H1 (cell line): Measurements from ENCODE around the gene SLC48A1. TPM values are rescaled to one million over a fixed set of nuclear protein-coding genes. Genes with fewer than 3 reads are reported as not detected.
A peak's percentile ranks its signal among the peaks of the same experiment; 100 is the strongest.

Source experiments
- CTCF ChIA-PET: fragments of 300-600 bp; sonication (Branson Sonifier 250); formaldehyde crosslinking; loops from one replicate; lab custom pipeline; 2021; ENCODE audit not compliant: partially characterized antibody; lab: Charles Lee
- POLR2A ChIA-PET: fragments of 300-600 bp; sonication (Branson Sonifier 250); formaldehyde crosslinking; loops from one replicate; lab custom pipeline; 2021; ENCODE audit warnings: inconsistent platforms; ENCODE audit not compliant: partially characterized antibody; lab: Charles Lee
- DNase-seq, 2 experiments: peaks; one replicate each; pipeline versions ENCODE4 v3.0.0 to v3.0.0-alpha.2; 2010 to 2022; ENCODE audit warnings: low spot score in 2 of 2, low read depth in 1 of 2, mixed read lengths in 1 of 2
- FAIRE-seq: peaks from 2 replicates; lab custom pipeline; 2011; peaks lifted over from hg19 to GRCh38; lab: Jason Lieb, UNC
- H2AFZ ChIP-seq: 2 replicates; pipeline ENCODE4 v1.8.1; 2012; ENCODE audit warnings: low read length, inconsistent platforms
- H2AK5ac ChIP-seq: 2 replicates; pipeline ENCODE4 v1.6.1; 2013; ENCODE audit warnings: low read depth, low read length
- H2BK120ac ChIP-seq: replicated peaks from 2 replicates; pipeline ENCODE3; 2013; ENCODE audit warnings: low read depth, low read length, inconsistent platforms
- H2BK12ac ChIP-seq: 2 replicates; pipeline ENCODE4 v1.6.1; 2013; ENCODE audit warnings: low read depth, low read length
- H2BK15ac ChIP-seq: 2 replicates; pipeline ENCODE4 v1.6.1; 2013; ENCODE audit warnings: low read length
- H2BK20ac ChIP-seq: 2 replicates; pipeline ENCODE4 v1.6.1; 2013; ENCODE audit warnings: low read length
- H2BK5ac ChIP-seq: 2 replicates; pipeline ENCODE4 v1.6.1; 2013; ENCODE audit warnings: low read depth, low read length
- H3K14ac ChIP-seq: 2 replicates; pipeline ENCODE4 v1.6.1; 2013; ENCODE audit warnings: inconsistent platforms; ENCODE audit not compliant: insufficient read length
- H3K18ac ChIP-seq: 2 replicates; pipeline ENCODE4 v1.6.1; 2013; ENCODE audit warnings: low read length; ENCODE audit errors: extremely low read depth
- H3K23ac ChIP-seq: 2 replicates; pipeline ENCODE4 v1.6.1; 2013; ENCODE audit warnings: inconsistent platforms; ENCODE audit not compliant: insufficient read length
- H3K23me2 ChIP-seq: 2 replicates; pipeline ENCODE4 v1.6.1; 2013; ENCODE audit warnings: low read depth, low read length
- H3K27ac ChIP-seq: 2 replicates; pipeline ENCODE4 v1.6.1; 2011; ENCODE audit warnings: low read depth, low read length, inconsistent platforms
- H3K27me3 ChIP-seq, 4 experiments: replicated peaks in 1 of 4; 1 replicate in 1 of 4; 2 replicates in 3 of 4; pipeline versions ENCODE4 v1.6.1 to v1.8.1; 2011 to 2013; ENCODE audit warnings: low read length in 3 of 4, mild to moderate bottlenecking in 3 of 4, inconsistent platforms in 2 of 4, mixed read lengths in 2 of 4, moderate library complexity in 1 of 4; ENCODE audit not compliant: control insufficient read depth in 3 of 4, insufficient read depth in 3 of 4; ENCODE audit errors: extremely low read depth in 1 of 4
- H3K36me3 ChIP-seq, 4 experiments: 2 replicates each; pipeline versions ENCODE4 v1.6.1 to v1.8.1; 2011 to 2013; ENCODE audit warnings: mild to moderate bottlenecking in 4 of 4, low read length in 3 of 4, moderate library complexity in 2 of 4, control low read depth in 1 of 4, inconsistent platforms in 1 of 4; ENCODE audit not compliant: insufficient read depth in 4 of 4, control insufficient read depth in 2 of 4
- H3K4ac ChIP-seq: replicated peaks from 2 replicates; pipeline ENCODE3; 2013; ENCODE audit warnings: low read length, low read depth, mixed read lengths, inconsistent platforms; ENCODE audit not compliant: insufficient read length
- H3K4me1 ChIP-seq, 4 experiments: replicated peaks in 1 of 4; 1 replicate in 1 of 4; 2 replicates in 3 of 4; pipeline versions ENCODE4 v1.6.1 to v1.8.1; 2011 to 2013; ENCODE audit warnings: low read length in 3 of 4, inconsistent platforms in 2 of 4, mixed read lengths in 1 of 4; ENCODE audit not compliant: insufficient read depth in 4 of 4, control insufficient read depth in 3 of 4
- H3K4me2 ChIP-seq, 2 experiments: 2 replicates each; pipeline versions ENCODE4 v1.6.1 to v1.8.1; 2011 to 2013; ENCODE audit warnings: low read depth in 2 of 2, low read length in 2 of 2, control low read depth in 1 of 2, inconsistent platforms in 1 of 2, mild to moderate bottlenecking in 1 of 2; ENCODE audit not compliant: insufficient read depth in 1 of 2
- H3K4me3 ChIP-seq, 4 experiments: fragments of 200-600, 300-600 bp in 1 of 4; sonication (generic), shearing (Covaris generic), sonication (Bioruptor Twin) in 1 of 4; 2 replicates each; pipeline versions ENCODE4 v1.5.1 to v1.8.1; 2011 to 2016; ENCODE audit warnings: low read length in 4 of 4, low read depth in 3 of 4, control low read depth in 2 of 4, inconsistent platforms in 2 of 4, mild to moderate bottlenecking in 2 of 4, mixed read lengths in 1 of 4, moderate library complexity in 1 of 4; ENCODE audit not compliant: insufficient read depth in 2 of 4; ENCODE audit errors: extremely low read depth in 1 of 4
- H3K56ac ChIP-seq: replicated peaks from 2 replicates; pipeline ENCODE3; 2013; ENCODE audit warnings: low read depth, mild to moderate bottlenecking, mixed read lengths, low read length, inconsistent platforms; ENCODE audit not compliant: insufficient read length
- H3K79me1 ChIP-seq: 2 replicates; pipeline ENCODE4 v1.6.1; 2013; ENCODE audit warnings: low read depth, low read length, control low read depth
- H3K79me2 ChIP-seq, 2 experiments: 2 replicates each; pipeline versions ENCODE4 v1.6.1 to v1.8.1; 2012 to 2013; ENCODE audit warnings: low read length in 2 of 2, mild to moderate bottlenecking in 2 of 2, inconsistent platforms in 1 of 2; ENCODE audit not compliant: insufficient read depth in 2 of 2, control insufficient read depth in 1 of 2
- H3K9ac ChIP-seq, 4 experiments: replicated peaks in 1 of 4; 1 replicate in 1 of 4; 2 replicates in 3 of 4; pipeline versions ENCODE4 v1.6.1 to v1.8.1; 2011 to 2013; ENCODE audit warnings: low read depth in 3 of 4, low read length in 3 of 4, control low read depth in 2 of 4, mild to moderate bottlenecking in 2 of 4, moderate library complexity in 2 of 4, inconsistent platforms in 1 of 4; ENCODE audit errors: extremely low read depth in 1 of 4
- H3K9me3 ChIP-seq, 2 experiments: 2 replicates each; pipeline versions ENCODE4 v1.6.1 to v1.8.1; 2012 to 2013; ENCODE audit warnings: mild to moderate bottlenecking in 2 of 2, moderate library complexity in 2 of 2, control low read depth in 1 of 2, inconsistent platforms in 1 of 2, low read depth in 1 of 2, low read length in 1 of 2, mixed read lengths in 1 of 2; ENCODE audit not compliant: insufficient read depth in 2 of 2
- H4K20me1 ChIP-seq, 2 experiments: replicated peaks in 1 of 2; 2 replicates each; pipeline versions ENCODE3 to v1.8.1; 2011 to 2013; ENCODE audit warnings: inconsistent platforms in 2 of 2, low read length in 2 of 2, mild to moderate bottlenecking in 1 of 2; ENCODE audit not compliant: insufficient read depth in 2 of 2, control insufficient read depth in 1 of 2
- H4K5ac ChIP-seq: 2 replicates; pipeline ENCODE4 v1.6.1; 2013; ENCODE audit warnings: low read length, low read depth, mixed read lengths, inconsistent platforms; ENCODE audit not compliant: insufficient read length
- H4K8ac ChIP-seq: 2 replicates; pipeline ENCODE4 v1.8.0; 2013; ENCODE audit warnings: mild to moderate bottlenecking, moderate library complexity, low read length, inconsistent platforms; ENCODE audit not compliant: insufficient read depth; ENCODE audit errors: extremely low read depth
- H4K91ac ChIP-seq: replicated peaks from 2 replicates; pipeline ENCODE3; 2013; ENCODE audit warnings: low read length, mixed read lengths, inconsistent platforms; ENCODE audit not compliant: insufficient read length
- WGBS, 2 experiments: shearing (Covaris generic) in 1 of 2; methylation state at CpG; one replicate each; pipeline versions ENCODE4 v1.1.6 to v1.1.7; 2013 to 2015; ENCODE audit warnings: low lambda C conversion rate in 2 of 2, mixed read lengths in 2 of 2, inconsistent platforms in 1 of 2, low coverage in 1 of 2, missing lambda C conversion rate in 1 of 2; ENCODE audit not compliant: insufficient replicate concordance in 2 of 2, insufficient coverage in 1 of 2, insufficient read length in 1 of 2; ENCODE audit errors: extremely low coverage in 1 of 2, missing lambda C conversion rate in 1 of 2; 5-methylcytosine and 5-hydroxymethylcytosine counted together
- polyA plus RNA-seq, 7 experiments: library from polyadenylated mRNA; depleted of rRNA in 3 of 7; stranded (reverse) in 5 of 7; unstranded in 2 of 7; fragments of >200 nt in 5 of 7; fragments of 200-250 nt in 2 of 7; gene quantifications; 1 replicate in 5 of 7; 2 replicates in 1 of 7; 4 replicates in 1 of 7; pipeline versions ENCODE4 v1.2.1 to v1.2.3, GENCODE V29; 2011 to 2013; ENCODE audit warnings: missing spikeins in 2 of 7, mixed read lengths in 2 of 7
- total RNA-seq: library from RNA; stranded (reverse); fragmentation: NEBNext Ultra II Directional; extraction: Animal tissue kit (Norgen Biotek cat#: 25700); gene quantifications from 2 replicates; pipeline ENCODE4 v1.2.1, GENCODE V29; 2021

SLC48A1 gene
- total and polyA plus RNA-seq, 2 of the 8 experiments (the other 6 are each of a cell fraction or from before 2014, with no cell fraction given), result 9.5 to 14.1 TPM

GRCh38 chr12:47769234-47770085, 3.6 kb upstream of the SLC48A1 start:
- Histone ChIP-seq H3K4me3 (no peak overlapping the region), H3K18ac (no peak overlapping the region), H3K23ac (no peak overlapping the region), H3K14ac (no peak overlapping the region), H4K20me1 (peaks cover 0 to under 1% of the 10 kb centered on the region in 2 experiments), H2BK5ac (no peak overlapping the region), H2BK20ac (no peak overlapping the region), H2AFZ (no peak overlapping the region), H4K91ac (no peak overlapping the region), H3K79me1 (no peaks in the 10 kb centered on the region), H3K27ac (no peak overlapping the region), H3K4me1 (peaks cover 7 to 15% (median 12%) of the 10 kb centered on the region in 4 experiments; a peak in 6 of 7 replicates), H3K56ac (no peak overlapping the region), H3K23me2 (peaks cover 2% of the 10 kb centered on the region; the same call in 1 of the 2 replicates), H2BK15ac (no peak overlapping the region), H3K9ac (no peak overlapping the region; a peak in 1 of 7 replicates), H4K8ac (no peak overlapping the region), H3K36me3 (no peaks in the 10 kb centered on the region), H3K79me2 (no peaks in the 10 kb centered on the region), H3K9me3 (no peaks in the 10 kb centered on the region), H3K27me3 (peaks cover 0 to 13% (median 6%) of the 10 kb centered on the region in 4 experiments; a peak in 4 of 7 replicates), H4K5ac (no peak overlapping the region), H3K4ac (no peak overlapping the region), H2AK5ac (0 out of 2 replicates have a peak overlapping the region, but pooled peaks have one; percentile 32), H2BK12ac (peak overlapping the region; percentile 52; the same call in 1 of the 2 replicates), H3K4me2 (no peak overlapping the region; a peak in 1 of 4 replicates), H2BK120ac (no peak overlapping the region)
- ChIA-PET POLR2A (interaction anchor here (0.9 to 10.5 kb wide), 9 partner anchors 10 to 52 kb away, joined by 3 to 79 read pairs (median 4); partner anchors contain the start of gene RAPGEF3), CTCF (interaction anchor here (0.6 to 58.8 kb wide), 5 partner anchors 9 to 1638 kb away, joined by 3 to 2442 read pairs (median 161); partner anchors contain the start of genes ENDOU, RAPGEF3 and RPAP3)
- no peak for FAIRE-seq
- WGBS, 2 experiments, result 88% methylated on average over 4 of the region's 4 CpGs; no CpG with 5 or more reads in 1 of the 2 experiments
- no peak for DNase-seq
